Tibial nerve (tissue), 3 donors: Measurements from ENCODE around the gene TMEM266.

Experiments
- POLR2A ChIP-seq, 2 donors: fragments of 450-650 bp; IDR thresholded peaks; one replicate each; pipeline ENCODE4 v1.6.1; 2017; ENCODE audit warnings: antibody characterized with exemption in 2 of 2, mild to moderate bottlenecking in 2 of 2, moderate library complexity in 2 of 2
- TF ChIP-seq, protein P1 (sequence below), 5 experiments: fragments of 200-600 bp in 3 of 5; fragments of 450-650 bp in 2 of 5; sonication (generic) in 3 of 5; IDR thresholded peaks; one replicate each; pipeline ENCODE4 v1.5.1; 2016 to 2019; ENCODE audit warnings: antibody characterized with exemption in 5 of 5, mild to moderate bottlenecking in 3 of 5, moderate library complexity in 2 of 5

DNA sequence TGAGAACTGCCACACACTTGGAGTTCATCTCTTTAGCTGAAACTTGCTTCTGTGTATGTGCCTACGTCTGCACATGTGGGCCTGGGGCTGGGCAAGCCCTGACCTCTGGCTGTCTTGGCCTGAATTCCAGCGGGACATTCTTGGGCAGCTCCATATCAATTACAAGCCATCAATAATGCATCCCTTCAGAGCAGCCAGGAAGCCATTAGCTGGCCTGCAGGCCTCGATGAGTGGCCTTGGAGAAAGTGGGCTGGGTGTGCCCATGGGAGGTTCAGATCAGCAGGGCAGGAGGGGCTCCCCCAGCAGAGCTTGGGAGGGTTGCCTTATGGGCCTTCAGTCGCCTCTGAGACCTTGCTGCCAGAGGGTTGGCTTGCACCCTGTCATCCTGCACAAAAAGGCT is 127.4 kb downstream of the TMEM266 start:
- TF ChIP-seq, protein P1, sequence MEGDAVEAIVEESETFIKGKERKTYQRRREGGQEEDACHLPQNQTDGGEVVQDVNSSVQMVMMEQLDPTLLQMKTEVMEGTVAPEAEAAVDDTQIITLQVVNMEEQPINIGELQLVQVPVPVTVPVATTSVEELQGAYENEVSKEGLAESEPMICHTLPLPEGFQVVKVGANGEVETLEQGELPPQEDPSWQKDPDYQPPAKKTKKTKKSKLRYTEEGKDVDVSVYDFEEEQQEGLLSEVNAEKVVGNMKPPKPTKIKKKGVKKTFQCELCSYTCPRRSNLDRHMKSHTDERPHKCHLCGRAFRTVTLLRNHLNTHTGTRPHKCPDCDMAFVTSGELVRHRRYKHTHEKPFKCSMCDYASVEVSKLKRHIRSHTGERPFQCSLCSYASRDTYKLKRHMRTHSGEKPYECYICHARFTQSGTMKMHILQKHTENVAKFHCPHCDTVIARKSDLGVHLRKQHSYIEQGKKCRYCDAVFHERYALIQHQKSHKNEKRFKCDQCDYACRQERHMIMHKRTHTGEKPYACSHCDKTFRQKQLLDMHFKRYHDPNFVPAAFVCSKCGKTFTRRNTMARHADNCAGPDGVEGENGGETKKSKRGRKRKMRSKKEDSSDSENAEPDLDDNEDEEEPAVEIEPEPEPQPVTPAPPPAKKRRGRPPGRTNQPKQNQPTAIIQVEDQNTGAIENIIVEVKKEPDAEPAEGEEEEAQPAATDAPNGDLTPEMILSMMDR (IDR thresholded peaks at IDR 0.05) = no peak
- no peak for TF ChIP-seq POLR2A (IDR thresholded peaks at IDR 0.05)
